Measurements from ENCODE around the gene PLEKHD1.
A peak's percentile ranks its signal among the peaks of the same experiment; 100 is the strongest.
"Not testable (repeated sequence)": the region's sequence is repeated elsewhere in the genome, so short reads cannot be mapped to it uniquely, and the experiment has no call there.

Gene PLEKHD1

GRCh38 chr14:69471436-69471835, 13.1 kb upstream of the PLEKHD1 start:
- in situ Hi-C loops (cut with MboI; ENCODE audit: low sequenced_read_pairs, unreplicated experiment): no loop called here
- TF ChIP-seq CTCF (IDR thresholded peaks at IDR 0.05; ENCODE audit: borderline replicate concordance, control extremely low read depth, extremely low read depth, insufficient read depth, missing control alignments): no peak

DNA sequence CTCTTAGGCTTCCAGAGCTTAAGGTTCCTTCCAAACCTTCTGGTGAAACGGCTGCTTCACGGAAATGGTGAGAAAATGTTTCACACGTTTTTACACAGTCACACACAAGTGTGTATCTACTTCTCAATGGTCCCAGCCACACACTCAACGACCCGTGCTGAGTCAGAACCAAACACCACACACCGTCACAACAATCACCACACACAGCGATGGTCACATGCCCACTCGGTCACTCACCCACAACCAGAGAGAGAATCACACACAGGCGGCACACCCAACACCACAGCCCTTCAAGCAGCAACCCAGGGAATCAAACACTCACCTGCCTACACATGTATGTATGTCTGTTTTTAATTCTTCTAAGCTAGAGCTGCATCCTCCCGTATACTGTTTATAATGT, 12.6 kb upstream of the PLEKHD1 start:
- in situ Hi-C loops (cut with MboI; ENCODE audit: low sequenced_read_pairs, unreplicated experiment): no loop called here
- no peak for TF ChIP-seq CTCF (IDR thresholded peaks at IDR 0.05; ENCODE audit: borderline replicate concordance, control extremely low read depth, extremely low read depth, insufficient read depth, missing control alignments)
- no peak for DNase-seq (ENCODE audit: low spot score)

More at GRCh38 chr14:69471436-69471835, 13.1 kb upstream of the PLEKHD1 start:
- no peak for DNase-seq (ENCODE audit: low spot score)

DNA sequence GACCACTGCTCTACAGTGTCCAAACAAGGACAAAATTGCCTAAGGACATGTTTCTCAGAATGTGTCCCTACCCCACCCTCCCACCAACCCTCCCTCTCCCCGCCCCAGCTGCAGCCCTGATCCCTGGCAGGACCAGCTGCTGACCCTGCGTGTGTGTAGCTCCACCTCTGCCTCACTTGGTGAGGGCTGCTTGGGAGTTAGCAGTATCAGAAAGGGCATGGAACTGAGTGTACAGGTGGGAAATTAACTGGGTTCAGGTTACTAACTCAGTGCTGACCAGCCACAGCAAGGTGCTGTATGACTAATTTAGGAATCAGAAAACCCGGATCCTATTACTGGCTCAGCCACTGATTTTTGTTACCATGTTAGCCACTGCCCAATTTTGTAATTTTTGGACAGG, 11.3 kb upstream of the PLEKHD1 start:
- DNase-seq (ENCODE audit: low spot score): no peak
- TF ChIP-seq CTCF (IDR thresholded peaks at IDR 0.05; ENCODE audit: borderline replicate concordance, control extremely low read depth, extremely low read depth, insufficient read depth, missing control alignments): no peak
- in situ Hi-C loops (cut with MboI; ENCODE audit: low sequenced_read_pairs, unreplicated experiment): no loop called here

DNA sequence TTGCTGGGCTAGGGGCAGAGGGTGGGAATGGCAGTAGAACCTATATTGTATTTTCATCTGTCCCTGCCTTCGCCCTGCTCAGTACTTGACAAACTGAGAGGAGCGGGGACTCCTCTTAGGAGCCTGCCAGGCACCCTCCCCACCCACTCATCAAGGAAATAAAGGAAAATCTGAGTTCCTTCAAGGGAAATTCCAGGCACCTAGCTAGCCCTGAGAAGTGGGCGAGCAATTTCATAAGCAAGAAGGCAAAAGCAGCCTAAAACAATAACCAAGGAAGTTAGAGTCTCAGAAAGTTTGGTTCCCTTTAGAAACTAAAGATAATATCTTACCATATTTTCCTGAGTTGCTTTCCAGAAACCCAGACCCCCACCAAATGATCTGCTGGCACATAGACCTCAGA, 10.6 kb upstream of the PLEKHD1 start:
- DNase-seq (ENCODE audit: low spot score): no peak
- no peak for TF ChIP-seq CTCF (IDR thresholded peaks at IDR 0.05; ENCODE audit: borderline replicate concordance, control extremely low read depth, extremely low read depth, insufficient read depth, missing control alignments)
- in situ Hi-C loops (cut with MboI; ENCODE audit: low sequenced_read_pairs, unreplicated experiment): no loop called here

GRCh38 chr14:69475194-69475818, 9.2 kb upstream of the PLEKHD1 start:
- in situ Hi-C loops (cut with MboI; ENCODE audit: low sequenced_read_pairs, unreplicated experiment): no loop called here
- peak; percentile 48 for DNase-seq (ENCODE audit: low spot score)
- TF ChIP-seq CTCF (IDR thresholded peaks at IDR 0.05; ENCODE audit: borderline replicate concordance, control extremely low read depth, extremely low read depth, insufficient read depth, missing control alignments): peak; percentile 31

- in situ Hi-C loops (cut with MboI; ENCODE audit: low sequenced_read_pairs, unreplicated experiment); DNase-seq (ENCODE audit: low spot score): not testable (repeated sequence)
Measured at GRCh38 chr14:69476824-69477450, 7.6 kb upstream of the PLEKHD1 start.

GRCh38 chr14:69478055-69478454, 6.5 kb upstream of the PLEKHD1 start:
- DNase-seq (ENCODE audit: low spot score); in situ Hi-C loops (cut with MboI; ENCODE audit: low sequenced_read_pairs, unreplicated experiment): not testable (repeated sequence)

Data from GM13976 (cell line).